Endothelial cell of umbilical vein (primary cell): ENCODE results near the gene ETV6. TPM values are rescaled to one million over a fixed set of nuclear protein-coding genes. Genes with fewer than 3 reads are reported as not detected.

Experiments
- BruUV-seq: library from RNA; stranded (reverse); fragments of 400-500 nt; replicated peaks from 2 replicates; lab custom pipeline; 2021; lab: Mats Ljungman, UMichigan
- CTCF ChIA-PET: fragments of 300-600, 350-600 bp; sonication (Branson Sonifier 250); formaldehyde crosslinking; loops from one replicate; lab custom pipeline; 2021; ENCODE audit warnings: antibody characterized with exemption, inconsistent platforms; lab: Charles Lee
- POLR2A ChIA-PET: fragments of 300-600, 350-600 bp; sonication (Branson Sonifier 250); formaldehyde crosslinking; loops from one replicate; lab custom pipeline; 2021; ENCODE audit warnings: antibody characterized with exemption, inconsistent platforms; lab: Charles Lee
- DNase-seq: peaks from one replicate; pipeline ENCODE4 v3.0.0-alpha.2; 2011; ENCODE audit warnings: low read depth, low spot score
- FAIRE-seq: peaks from 2 replicates; lab custom pipeline; 2011; peaks lifted over from hg19 to GRCh38; lab: Jason Lieb, UNC
- H2AFZ ChIP-seq: 2 replicates; pipeline ENCODE4 v1.6.0; 2012; ENCODE audit warnings: low read depth, low read length, control low read depth, inconsistent platforms
- H3K27ac ChIP-seq: 2 replicates; pipeline ENCODE4 v1.5.1; 2011; ENCODE audit warnings: low read depth, mild to moderate bottlenecking, control low read depth, low read length, moderate library complexity; ENCODE audit not compliant: insufficient read depth
- H3K27me3 ChIP-seq, 2 experiments: 2 replicates each; pipeline versions ENCODE4 v1.6.0 to v1.6.1; 2011; ENCODE audit warnings: low read length in 2 of 2, mixed read lengths in 1 of 2; ENCODE audit not compliant: control insufficient read depth in 2 of 2, insufficient read depth in 2 of 2
- H3K36me3 ChIP-seq, 2 experiments: 2 replicates in 1 of 2; 3 replicates in 1 of 2; pipeline ENCODE4 v1.5.1; 2011; ENCODE audit warnings: low read length in 2 of 2, mild to moderate bottlenecking in 1 of 2, moderate library complexity in 1 of 2; ENCODE audit not compliant: control insufficient read depth in 2 of 2, insufficient read depth in 2 of 2; ENCODE audit errors: extremely low read depth in 1 of 2
- H3K4me1 ChIP-seq: 3 replicates; pipeline ENCODE4 v1.5.1; 2011; ENCODE audit warnings: mild to moderate bottlenecking, low read length; ENCODE audit not compliant: control insufficient read depth, insufficient read depth; ENCODE audit errors: extremely low read depth
- H3K4me2 ChIP-seq: 2 replicates; pipeline ENCODE4 v1.6.1; 2011; ENCODE audit warnings: low read length, control low read depth, mixed read lengths; ENCODE audit not compliant: insufficient read depth
- H3K4me3 ChIP-seq, 3 experiments: fragments of 200-600 bp in 1 of 3; sonication (generic), shearing (Covaris generic) in 1 of 3; replicated peaks in 1 of 3; 2 replicates each; pipeline ENCODE4 v1.5.1; 2011 to 2016; ENCODE audit warnings: control low read depth in 3 of 3, low read length in 3 of 3, mild to moderate bottlenecking in 2 of 3, inconsistent platforms in 1 of 3, low read depth in 1 of 3, moderate library complexity in 1 of 3; ENCODE audit not compliant: insufficient read depth in 1 of 3
- H3K79me2 ChIP-seq: 2 replicates; pipeline ENCODE4 v1.6.0; 2012; ENCODE audit warnings: low read length, inconsistent platforms; ENCODE audit not compliant: control insufficient read depth, insufficient read depth
- H3K9ac ChIP-seq: replicated peaks from 2 replicates; pipeline ENCODE3; 2011; ENCODE audit warnings: low read length, control low read depth; ENCODE audit not compliant: insufficient read depth; ENCODE audit errors: extremely low read depth
- H3K9me1 ChIP-seq: replicated peaks from 3 replicates; pipeline ENCODE4 v1.6.0; 2011; ENCODE audit warnings: mild to moderate bottlenecking, low read length; ENCODE audit not compliant: control insufficient read depth, insufficient read depth; ENCODE audit errors: extremely low read depth
- H3K9me3 ChIP-seq: replicated peaks from 2 replicates; pipeline ENCODE4 v1.5.1; 2012; ENCODE audit warnings: low read length, inconsistent platforms; ENCODE audit not compliant: control insufficient read depth, insufficient read depth
- H4K20me1 ChIP-seq: replicated peaks from 2 replicates; pipeline ENCODE3; 2011; ENCODE audit warnings: mild to moderate bottlenecking, low read length; ENCODE audit not compliant: control insufficient read depth, insufficient read depth; ENCODE audit errors: extremely low read depth
- CTCF ChIP-seq, 2 donors: IDR thresholded peaks; 1 replicate in 1 of 2; 2 replicates in 1 of 2; pipeline ENCODE4 v1.5.1; 2011; ENCODE audit warnings: low read length in 2 of 2, mild to moderate bottlenecking in 2 of 2, moderate library complexity in 2 of 2, control low read depth in 1 of 2, inconsistent platforms in 1 of 2, low read depth in 1 of 2; ENCODE audit not compliant: insufficient read depth in 1 of 2; ENCODE audit errors: extremely low read depth in 1 of 2
- EZH2 ChIP-seq: IDR thresholded peaks from 2 replicates; pipeline ENCODE4 v1.6.1; 2012; ENCODE audit warnings: borderline replicate concordance, low read depth, mild to moderate bottlenecking, moderate library complexity, low read length, inconsistent platforms; ENCODE audit not compliant: severe bottlenecking
- FOS ChIP-seq: IDR thresholded peaks from 2 replicates; pipeline ENCODE4 v1.6.1; 2011; ENCODE audit warnings: mild to moderate bottlenecking, low read length, moderate library complexity, borderline replicate concordance; ENCODE audit not compliant: insufficient read depth
- GATA2 ChIP-seq: IDR thresholded peaks from 2 replicates; pipeline ENCODE4 v1.7.0; 2011; ENCODE audit warnings: low read depth, mild to moderate bottlenecking, moderate library complexity, mixed read lengths, low read length; ENCODE audit not compliant: insufficient read length, insufficient read depth
- JUN ChIP-seq: IDR thresholded peaks from 2 replicates; pipeline ENCODE4 v1.6.1; 2011; ENCODE audit warnings: borderline replicate concordance, low read depth; ENCODE audit not compliant: insufficient read length, insufficient read depth
- MAX ChIP-seq: IDR thresholded peaks from 2 replicates; pipeline ENCODE4 v1.6.1; 2011; ENCODE audit not compliant: insufficient read depth, insufficient read length
- MYC ChIP-seq: IDR thresholded peaks from one replicate; pipeline ENCODE4 v1.6.1; 2011; ENCODE audit warnings: mild to moderate bottlenecking, low read depth, low read length
- POLR2A ChIP-seq: IDR thresholded peaks from 2 replicates; pipeline ENCODE4 v1.6.1; 2012; ENCODE audit warnings: low read depth, mild to moderate bottlenecking, control low read depth, low read length
- POLR2AphosphoS5 ChIP-seq: IDR thresholded peaks from 2 replicates; pipeline ENCODE4 v1.6.1; 2012; ENCODE audit warnings: low read depth, mild to moderate bottlenecking, control low read depth, low read length, moderate library complexity; ENCODE audit not compliant: insufficient read depth
- dilution Hi-C: fragments of 300-500 bp; cut with MboI; formaldehyde crosslinking; loops from one replicate; pipeline ENCODE4 v1.15.0; 2019; ENCODE audit warnings: low sequenced_read_pairs; ENCODE audit not compliant: extremely low pct_ligation_motif_present
- intact Hi-C: fragments of 100-400 bp; cut with micrococcal nuclease; formaldehyde crosslinking; loops from one replicate; pipeline ENCODE4 v1.10.0; 2022
- polyA plus RNA-seq, 4 experiments: library from polyadenylated mRNA; depleted of rRNA in 3 of 4; stranded (reverse) in 3 of 4; unstranded in 1 of 4; fragments of >200 nt; gene quantifications; 2 replicates each; pipeline versions ENCODE4 v1.2.1 to v1.2.3, GENCODE V29; 2011 to 2012; ENCODE audit warnings: missing spikeins in 1 of 4
- total RNA-seq: library from RNA; stranded (reverse); gene quantifications from 2 replicates; pipeline ENCODE4 v1.2.3, GENCODE V29; 2021

Gene ETV6
- total and polyA plus RNA-seq, 2 donors (not counting 3 experiments of a cell fraction or from before 2014, with no cell fraction given): 15.9 to 57.1 TPM

- TF ChIP-seq POLR2AphosphoS5 (no peak), EZH2 (no peak), POLR2A (no peak), CTCF (IDR thresholded peaks at IDR 0.05; ENCODE audit: extremely low read depth in 1 of 2, insufficient read depth in 1 of 2, low read depth in 1 of 2, low read length in 2 of 2) (no peak), FOS (no peak), JUN (no peak), MAX (no peak), MYC (no peak), GATA2 (no peak)
- Histone ChIP-seq H3K4me3 (no peak overlapping the region), H3K4me2 (no peak overlapping the region), H2AFZ (no peak overlapping the region), H4K20me1 (no peaks in the 10 kb centered on the region), H3K9ac (no peak overlapping the region), H3K27me3 (no peaks in the 10 kb centered on the region), H3K4me1 (peaks cover 44% of the 10 kb centered on the region), H3K9me1 (no peaks in the 10 kb centered on the region), H3K9me3 (no peaks in the 10 kb centered on the region), H3K27ac (no peak overlapping the region), H3K79me2 (peaks cover 13% of the 10 kb centered on the region), H3K36me3 (no peaks in the 10 kb centered on the region)
- DNase-seq (no peak), FAIRE-seq (no peak)
- dilution Hi-C loops (no loop called here), intact Hi-C loops (no loop called here)
- CTCF ChIA-PET: interaction anchor here (0.7 to 1.0 kb wide), 3 partner anchors 9 to 295 kb away, joined by 3 to 4 read pairs (median 3); no protein-coding TSS in a partner anchor
- BruUV-seq: no TSS peak
- POLR2A ChIA-PET: no interaction called here
Measured at GRCh38 chr12:11876307-11876706, 226.8 kb downstream of the ETV6 start.
